DOHH2 (cell line): ENCODE measurements around the gene ADAMTSL1.

Source experiments
- H3F3A ChIP-seq: fragments of 200-600 bp; sonication (generic), shearing (Covaris generic); 2 replicates; pipeline ENCODE4 v1.6.0; 2016; ENCODE audit warnings: antibody characterized with exemption, mild to moderate bottlenecking; ENCODE audit not compliant: control insufficient read depth, insufficient read depth
- H3K27ac ChIP-seq: fragments of 200-600 bp; sonication (generic); 2 replicates; pipeline ENCODE4 v1.5.1; 2014; ENCODE audit warnings: low read depth, mild to moderate bottlenecking, low read length, moderate library complexity
- H3K27me3 ChIP-seq: fragments of 200-600 bp; sonication (generic); 2 replicates; pipeline ENCODE4 v1.6.1; 2014; ENCODE audit warnings: mild to moderate bottlenecking, low read length, mixed read lengths; ENCODE audit not compliant: control insufficient read depth
- H3K36me3 ChIP-seq: fragments of 200-600 bp; sonication (generic); 2 replicates; pipeline ENCODE4 v1.6.1; 2014; ENCODE audit warnings: mild to moderate bottlenecking, low read length, moderate library complexity, mixed read lengths; ENCODE audit not compliant: control insufficient read depth
- H3K4me1 ChIP-seq: fragments of 200-600 bp; sonication (generic); 2 replicates; pipeline ENCODE4 v1.6.1; 2014; ENCODE audit warnings: mild to moderate bottlenecking, low read length, mixed read lengths; ENCODE audit not compliant: control insufficient read depth
- H3K4me2 ChIP-seq: fragments of 200-600 bp; sonication (generic); 2 replicates; pipeline ENCODE4 v1.6.0; 2014; ENCODE audit warnings: mild to moderate bottlenecking, low read length, moderate library complexity
- H3K4me3 ChIP-seq: fragments of 200-600 bp; sonication (generic); 2 replicates; pipeline ENCODE4 v1.5.1; 2014; ENCODE audit warnings: mild to moderate bottlenecking, low read length, mixed read lengths
- H3K79me2 ChIP-seq: fragments of 200-600 bp; sonication (generic); 2 replicates; pipeline ENCODE4 v1.6.1; 2014; ENCODE audit warnings: mild to moderate bottlenecking, low read length, mixed read lengths; ENCODE audit not compliant: control insufficient read depth
- H3K9me2 ChIP-seq: fragments of 200-600 bp; sonication (generic); replicated peaks from 2 replicates; pipeline ENCODE4 v1.6.1; 2014; ENCODE audit warnings: mild to moderate bottlenecking, low read length, mixed read lengths; ENCODE audit not compliant: control insufficient read depth
- H3K9me3 ChIP-seq: fragments of 200-600 bp; sonication (generic); 2 replicates; pipeline ENCODE4 v1.6.1; 2014; ENCODE audit warnings: antibody characterized with exemption, low read length, mixed read lengths; ENCODE audit not compliant: control insufficient read depth, insufficient read depth
- H4K20me1 ChIP-seq: fragments of 200-600 bp; sonication (generic); 2 replicates; pipeline ENCODE4 v1.6.0; 2014; ENCODE audit warnings: low read depth, mild to moderate bottlenecking, antibody characterized with exemption, low read length, moderate library complexity; ENCODE audit not compliant: control insufficient read depth, insufficient read depth
- CTCF ChIP-seq: fragments of 200-600 bp; sonication (generic); IDR thresholded peaks from one replicate; pipeline ENCODE4 v1.5.1; 2014; ENCODE audit warnings: antibody characterized with exemption, mild to moderate bottlenecking, low read depth, low read length; ENCODE audit not compliant: poor library complexity, severe bottlenecking
- EZH2phosphoT487 ChIP-seq: fragments of 200-600 bp; sonication (generic); IDR thresholded peaks from 2 replicates; pipeline ENCODE4 v1.6.1; 2017; ENCODE audit warnings: borderline replicate concordance, mild to moderate bottlenecking, antibody characterized with exemption, low read length, moderate library complexity, mixed read lengths

The ADAMTSL1 gene

GRCh38 chr9:18611971-18612370, 138.0 kb downstream of the ADAMTSL1 start:
- H3K27ac ChIP-seq = no peak overlapping the region
- H3K9me2 ChIP-seq = no peaks in the 10 kb centered on the region
- H3K27me3 ChIP-seq = no peaks in the 10 kb centered on the region
- no peaks in the 10 kb centered on the region for H3K36me3 ChIP-seq
- TF ChIP-seq CTCF = no peak
- no peaks in the 10 kb centered on the region for H3K79me2 ChIP-seq
- no peaks in the 10 kb centered on the region for H4K20me1 ChIP-seq
- no peaks in the 10 kb centered on the region for H3F3A ChIP-seq
- H3K4me1 ChIP-seq = no peaks in the 10 kb centered on the region
- H3K4me2 ChIP-seq = no peak overlapping the region
- H3K9me3 ChIP-seq = no peaks in the 10 kb centered on the region
- no peak overlapping the region for H3K4me3 ChIP-seq

GRCh38 chr9:18614116-18614515, 140.2 kb downstream of the ADAMTSL1 start:
- no peaks in the 10 kb centered on the region for H4K20me1 ChIP-seq
- H3K4me2 ChIP-seq = no peak overlapping the region
- no peaks in the 10 kb centered on the region for H3F3A ChIP-seq
- H3K27me3 ChIP-seq = no peaks in the 10 kb centered on the region
- no peak overlapping the region for H3K4me3 ChIP-seq
- H3K4me1 ChIP-seq = no peaks in the 10 kb centered on the region
- TF ChIP-seq CTCF (no peak), EZH2phosphoT487 (no peak)
- H3K79me2 ChIP-seq = no peaks in the 10 kb centered on the region
- H3K9me3 ChIP-seq = no peaks in the 10 kb centered on the region
- no peaks in the 10 kb centered on the region for H3K9me2 ChIP-seq
- no peak overlapping the region for H3K27ac ChIP-seq
- H3K36me3 ChIP-seq = no peaks in the 10 kb centered on the region

- Histone ChIP-seq H3F3A (no peaks in the 10 kb centered on the region), H3K79me2 (no peaks in the 10 kb centered on the region), H3K4me2 (no peak overlapping the region), H3K36me3 (no peaks in the 10 kb centered on the region), H3K27ac (no peak overlapping the region), H3K4me1 (no peaks in the 10 kb centered on the region), H3K27me3 (no peaks in the 10 kb centered on the region), H4K20me1 (no peaks in the 10 kb centered on the region), H3K9me3 (no peaks in the 10 kb centered on the region), H3K9me2 (no peaks in the 10 kb centered on the region), H3K4me3 (no peak overlapping the region)
- no peak for TF ChIP-seq EZH2phosphoT487
- TF ChIP-seq CTCF = no peak
Measured at GRCh38 chr9:18614651-18615050, 140.7 kb downstream of the ADAMTSL1 start.

GRCh38 chr9:18616976-18617375, 143.0 kb downstream of the ADAMTSL1 start:
- Histone ChIP-seq H3K4me3 (no peak overlapping the region), H3K4me2 (no peak overlapping the region), H3K27me3 (no peaks in the 10 kb centered on the region), H3K79me2 (no peaks in the 10 kb centered on the region), H3K9me2 (no peaks in the 10 kb centered on the region), H3K9me3 (no peaks in the 10 kb centered on the region), H3K36me3 (no peaks in the 10 kb centered on the region), H3K4me1 (no peaks in the 10 kb centered on the region), H4K20me1 (no peaks in the 10 kb centered on the region), H3F3A (no peaks in the 10 kb centered on the region), H3K27ac (no peak overlapping the region)
- TF ChIP-seq EZH2phosphoT487 (no peak), CTCF (no peak)
